Neural progenitor cell (in vitro differentiated cells): ENCODE results near the gene RAD51B.

ENCODE experiments used
- EZH2phosphoT487 ChIP-seq: fragments of 200-600 bp; sonication (generic); IDR thresholded peaks from 2 replicates; pipeline ENCODE4 v1.6.1; 2017; ENCODE audit warnings: antibody characterized with exemption
- TF ChIP-seq, protein P1 (sequence below): fragments of 200-600 bp; sonication (generic); IDR thresholded peaks from 2 replicates; pipeline ENCODE4 v1.5.1; 2017; ENCODE audit warnings: antibody characterized with exemption, mild to moderate bottlenecking

DNA sequence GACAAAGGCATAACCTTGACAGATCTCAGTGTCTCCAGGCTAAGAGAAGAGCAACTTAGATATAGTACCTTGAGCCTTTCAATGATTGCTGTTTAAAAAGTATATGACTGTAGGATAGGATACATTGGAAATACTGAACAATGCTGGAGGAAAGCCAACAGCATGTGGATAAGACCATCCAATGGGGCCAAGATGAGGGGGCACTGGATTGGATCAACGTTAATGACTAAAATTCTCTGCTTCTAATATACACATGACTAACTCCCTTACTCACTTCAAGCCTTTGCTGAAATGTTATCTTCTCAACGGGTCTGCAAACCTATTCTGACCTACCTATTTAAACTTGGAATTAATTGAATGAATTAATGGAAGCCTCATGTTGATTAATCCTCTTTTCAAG, 354.9 kb downstream of the RAD51B start:
- TF ChIP-seq, protein P1, sequence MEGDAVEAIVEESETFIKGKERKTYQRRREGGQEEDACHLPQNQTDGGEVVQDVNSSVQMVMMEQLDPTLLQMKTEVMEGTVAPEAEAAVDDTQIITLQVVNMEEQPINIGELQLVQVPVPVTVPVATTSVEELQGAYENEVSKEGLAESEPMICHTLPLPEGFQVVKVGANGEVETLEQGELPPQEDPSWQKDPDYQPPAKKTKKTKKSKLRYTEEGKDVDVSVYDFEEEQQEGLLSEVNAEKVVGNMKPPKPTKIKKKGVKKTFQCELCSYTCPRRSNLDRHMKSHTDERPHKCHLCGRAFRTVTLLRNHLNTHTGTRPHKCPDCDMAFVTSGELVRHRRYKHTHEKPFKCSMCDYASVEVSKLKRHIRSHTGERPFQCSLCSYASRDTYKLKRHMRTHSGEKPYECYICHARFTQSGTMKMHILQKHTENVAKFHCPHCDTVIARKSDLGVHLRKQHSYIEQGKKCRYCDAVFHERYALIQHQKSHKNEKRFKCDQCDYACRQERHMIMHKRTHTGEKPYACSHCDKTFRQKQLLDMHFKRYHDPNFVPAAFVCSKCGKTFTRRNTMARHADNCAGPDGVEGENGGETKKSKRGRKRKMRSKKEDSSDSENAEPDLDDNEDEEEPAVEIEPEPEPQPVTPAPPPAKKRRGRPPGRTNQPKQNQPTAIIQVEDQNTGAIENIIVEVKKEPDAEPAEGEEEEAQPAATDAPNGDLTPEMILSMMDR: no peak
- TF ChIP-seq EZH2phosphoT487: no peak
